CD4-positive, alpha-beta memory T cell (primary cell): ENCODE data around the gene NPLOC4. TPM values are rescaled to one million over a fixed set of nuclear protein-coding genes. Genes with fewer than 3 reads are reported as not detected.

Experiments
- CTCF ChIA-PET: fragments of 350-600 bp; sonication (Branson Sonifier 250); formaldehyde crosslinking; loops from one replicate; lab custom pipeline; 2021; ENCODE audit warnings: inconsistent platforms; ENCODE audit not compliant: partially characterized antibody; lab: Charles Lee
- POLR2A ChIA-PET: fragments of 350-600 bp; sonication (Branson Sonifier 250); formaldehyde crosslinking; loops from one replicate; lab custom pipeline; 2021; ENCODE audit not compliant: partially characterized antibody; lab: Charles Lee
- DNase-seq, 5 donors: peaks; one replicate each; pipeline versions ENCODE4 v3.0.0 to v3.0.0-alpha.2; 2020 to 2022; ENCODE audit warnings: mixed read lengths in 1 of 5
- H3K27ac ChIP-seq: one replicate; pipeline ENCODE4 v1.7.0; 2013; ENCODE audit warnings: low read depth, low read length
- H3K27me3 ChIP-seq: 2 replicates; pipeline ENCODE4 v1.7.0; 2013; ENCODE audit warnings: mild to moderate bottlenecking, low read length, moderate library complexity; ENCODE audit not compliant: insufficient read depth
- H3K36me3 ChIP-seq: 2 replicates; pipeline ENCODE4 v1.7.0; 2013; ENCODE audit warnings: mild to moderate bottlenecking, low read length, moderate library complexity; ENCODE audit not compliant: insufficient read depth
- H3K4me1 ChIP-seq: 2 replicates; pipeline ENCODE4 v1.7.0; 2013; ENCODE audit warnings: mild to moderate bottlenecking, low read length, moderate library complexity; ENCODE audit not compliant: insufficient read depth
- H3K4me3 ChIP-seq, 2 donors: one replicate each; pipeline ENCODE4 v1.7.0; 2013; ENCODE audit warnings: low read length in 2 of 2, mild to moderate bottlenecking in 1 of 2
- H3K9me3 ChIP-seq, 2 donors: one replicate each; pipeline ENCODE4 v1.7.0; 2013; ENCODE audit warnings: low read length in 2 of 2, control low read depth in 1 of 2; ENCODE audit not compliant: control insufficient read depth in 1 of 2
- H3K27ac Mint-ChIP-seq, 7 donors: one replicate each; pipeline ENCODE4 v1.8.0; 2020 to 2021; ENCODE audit warnings: mixed read lengths in 7 of 7, mild to moderate bottlenecking in 6 of 7, inconsistent platforms in 3 of 7, moderate library complexity in 3 of 7
- H3K27me3 Mint-ChIP-seq, 2 donors: one replicate each; pipeline ENCODE4 v1.8.0; 2020 to 2021; ENCODE audit warnings: mixed read lengths in 2 of 2
- H3K36me3 Mint-ChIP-seq, 2 donors: one replicate each; pipeline ENCODE4 v1.8.0; 2020 to 2021; ENCODE audit warnings: mixed read lengths in 2 of 2, inconsistent platforms in 1 of 2, mild to moderate bottlenecking in 1 of 2
- H3K4me1 Mint-ChIP-seq, 4 donors: one replicate each; pipeline ENCODE4 v1.8.0; 2020 to 2021; ENCODE audit warnings: mixed read lengths in 4 of 4, mild to moderate bottlenecking in 1 of 4
- H3K4me3 Mint-ChIP-seq, 8 donors: one replicate each; pipeline ENCODE4 v1.8.0; 2020 to 2021; ENCODE audit warnings: mixed read lengths in 8 of 8, mild to moderate bottlenecking in 7 of 8, moderate library complexity in 6 of 8, inconsistent platforms in 3 of 8
- H3K9me3 Mint-ChIP-seq, 8 donors: one replicate each; pipeline ENCODE4 v1.8.0; 2020 to 2021; ENCODE audit warnings: mixed read lengths in 8 of 8, mild to moderate bottlenecking in 5 of 8, inconsistent platforms in 3 of 8, moderate library complexity in 1 of 8
- intact Hi-C: fragments of 100-400 bp; cut with micrococcal nuclease; formaldehyde crosslinking; loops from one replicate; pipeline ENCODE4 v1.15.1; 2023
- polyA plus RNA-seq, 2 donors: library from polyadenylated mRNA; unstranded; fragments of 300-500 nt; fragmentation: Illumina TruSeq; gene quantifications; one replicate each; pipeline ENCODE4 v1.2.3, GENCODE V29; 2021
- total RNA-seq, 2 experiments: library from RNA; stranded (reverse); gene quantifications; one replicate each; pipeline ENCODE4 v1.2.3, GENCODE V29; 2021

The NPLOC4 gene
- total and polyA plus RNA-seq, 4 experiments from 2014 or later: 61.1 to 105 (median 80.8) TPM

GRCh38 chr17:81568416-81568815 is 68.5 kb downstream of the NPLOC4 start:
- Histone ChIP-seq H3K27ac (no peak overlapping the region), H3K4me1 (no peaks in the 10 kb centered on the region), H3K4me3 (no peak overlapping the region), H3K9me3 (no peaks in the 10 kb centered on the region), H3K36me3 (peaks cover 77% of the 10 kb centered on the region), H3K27me3 (no peaks in the 10 kb centered on the region)
- CTCF ChIA-PET: no interaction called here
- Mint-ChIP-seq H3K27me3 (no peaks in the 10 kb centered on the region), H3K9me3 (no peaks in the 10 kb centered on the region), H3K4me3 (no peak overlapping the region), H3K4me1 (peaks cover 0 to 2% (median 0%) of the 10 kb centered on the region in 4 donors), H3K27ac (peak overlapping the region in 1 of 7 donors; percentile 6), H3K36me3 (peaks cover 31 to 76% of the 10 kb centered on the region in 2 donors)
- intact Hi-C loops: no loop called here
- POLR2A ChIA-PET: interaction anchor here (1.7 kb wide), 1 partner anchor 16 kb away, joined by 4 read pairs; the partner anchor contains the start of gene FAAP100
- no peak for DNase-seq

- H3K9me3 ChIP-seq: no peaks in the 10 kb centered on the region
- H3K36me3 ChIP-seq: peaks cover 79% of the 10 kb centered on the region
- H3K9me3 Mint-ChIP-seq: no peaks in the 10 kb centered on the region
- intact Hi-C loops: no loop called here
- H3K27me3 Mint-ChIP-seq: no peaks in the 10 kb centered on the region
- peaks cover 0 to 2% (median 0%) of the 10 kb centered on the region in 4 donors for H3K4me1 Mint-ChIP-seq
- DNase-seq: no peak
- no peak overlapping the region for H3K27ac Mint-ChIP-seq
- no peaks in the 10 kb centered on the region for H3K4me1 ChIP-seq
- H3K4me3 ChIP-seq: no peak overlapping the region
- peaks cover 31 to 75% of the 10 kb centered on the region in 2 donors for H3K36me3 Mint-ChIP-seq
- no peak overlapping the region for H3K4me3 Mint-ChIP-seq
- ChIA-PET CTCF (interaction anchor here (0.9 kb wide), 1 partner anchor 33 kb away, joined by 3 read pairs; no protein-coding TSS in a partner anchor), POLR2A (interaction anchor here (1.3 to 1.4 kb wide), 2 partner anchors 15 to 51 kb away, joined by 4 to 6 read pairs; partner anchors contain the start of gene FAAP100)
- no peaks in the 10 kb centered on the region for H3K27me3 ChIP-seq
- no peak overlapping the region for H3K27ac ChIP-seq
These were observed 69.7 kb downstream of the NPLOC4 start for GRCh38 chr17:81567191-81567590.

- no peaks in the 10 kb centered on the region for H3K9me3 ChIP-seq
- no peak overlapping the region for H3K27ac ChIP-seq
- Mint-ChIP-seq H3K27ac (peak overlapping the region in 3 of 7 donors; percentile 13 to 70 (median 63)), H3K36me3 (peaks cover 31 to 79% of the 10 kb centered on the region in 2 donors), H3K9me3 (no peaks in the 10 kb centered on the region), H3K27me3 (no peaks in the 10 kb centered on the region), H3K4me3 (no peak overlapping the region), H3K4me1 (peaks cover 0 to 2% (median 0%) of the 10 kb centered on the region in 4 donors)
- H3K4me1 ChIP-seq: no peaks in the 10 kb centered on the region
- ChIA-PET CTCF (interaction anchor here (0.9 kb wide), 1 partner anchor 34 kb away, joined by 3 read pairs; no protein-coding TSS in a partner anchor), POLR2A (interaction anchor here (1.3 to 1.4 kb wide), 2 partner anchors 14 to 51 kb away, joined by 4 to 6 read pairs; partner anchors contain the start of gene FAAP100)
- no peaks in the 10 kb centered on the region for H3K27me3 ChIP-seq
- H3K36me3 ChIP-seq: peaks cover 79% of the 10 kb centered on the region
- no peak overlapping the region for H3K4me3 ChIP-seq
- intact Hi-C loops: no loop called here
- DNase-seq: no peak
These were observed 70.3 kb downstream of the NPLOC4 start for GRCh38 chr17:81566461-81567126.

GRCh38 chr17:81565231-81565630 is 71.7 kb downstream of the NPLOC4 start:
- Histone ChIP-seq H3K36me3 (peaks cover 72% of the 10 kb centered on the region), H3K27me3 (no peaks in the 10 kb centered on the region), H3K9me3 (no peaks in the 10 kb centered on the region), H3K27ac (no peak overlapping the region), H3K4me1 (no peaks in the 10 kb centered on the region), H3K4me3 (no peak overlapping the region)
- ChIA-PET CTCF (no interaction called here), POLR2A (no interaction called here)
- Mint-ChIP-seq H3K27me3 (no peaks in the 10 kb centered on the region), H3K27ac (no peak overlapping the region), H3K4me1 (peaks cover 0 to 2% (median 0%) of the 10 kb centered on the region in 4 donors), H3K4me3 (no peak overlapping the region), H3K9me3 (no peaks in the 10 kb centered on the region), H3K36me3 (peaks cover 31 to 79% of the 10 kb centered on the region in 2 donors)
- no peak for DNase-seq
- intact Hi-C loops: no loop called here

- POLR2A ChIA-PET: no interaction called here
- Histone ChIP-seq H3K4me1 (no peaks in the 10 kb centered on the region), H3K9me3 (no peaks in the 10 kb centered on the region), H3K36me3 (peaks cover 68% of the 10 kb centered on the region), H3K27ac (no peak overlapping the region), H3K27me3 (no peaks in the 10 kb centered on the region), H3K4me3 (no peak overlapping the region)
- CTCF ChIA-PET: interaction anchor here (1.7 kb wide), 1 partner anchor 37 kb away, joined by 4 read pairs; no protein-coding TSS in a partner anchor
- H3K36me3 Mint-ChIP-seq: peaks cover 31 to 75% of the 10 kb centered on the region in 2 donors
- H3K27ac Mint-ChIP-seq: no peak overlapping the region
- no peak overlapping the region for H3K4me3 Mint-ChIP-seq
- intact Hi-C loops: no loop called here
- DNase-seq: no peak
- H3K9me3 Mint-ChIP-seq: no peaks in the 10 kb centered on the region
- peaks cover 0 to 2% (median 0%) of the 10 kb centered on the region in 4 donors for H3K4me1 Mint-ChIP-seq
- no peaks in the 10 kb centered on the region for H3K27me3 Mint-ChIP-seq
These were observed 72.1 kb downstream of the NPLOC4 start for GRCh38 chr17:81564778-81565177.

GRCh38 chr17:81563861-81564586 is 72.9 kb downstream of the NPLOC4 start:
- no peak overlapping the region for H3K4me3 ChIP-seq
- peaks cover 0 to 2% (median 0%) of the 10 kb centered on the region in 4 donors for H3K4me1 Mint-ChIP-seq
- DNase-seq: no peak
- peaks cover 60% of the 10 kb centered on the region for H3K36me3 ChIP-seq
- H3K9me3 Mint-ChIP-seq: no peaks in the 10 kb centered on the region
- H3K27me3 Mint-ChIP-seq: no peaks in the 10 kb centered on the region
- H3K27me3 ChIP-seq: no peaks in the 10 kb centered on the region
- POLR2A ChIA-PET: interaction anchor here (0.9 to 1.4 kb wide), 2 partner anchors 11 to 55 kb away, joined by 3 to 4 read pairs; no protein-coding TSS in a partner anchor
- intact Hi-C loops: no loop called here
- H3K27ac Mint-ChIP-seq: no peak overlapping the region
- CTCF ChIA-PET: interaction anchor here (1.7 kb wide), 1 partner anchor 38 kb away, joined by 4 read pairs; no protein-coding TSS in a partner anchor
- H3K4me1 ChIP-seq: no peaks in the 10 kb centered on the region
- no peak overlapping the region for H3K4me3 Mint-ChIP-seq
- H3K9me3 ChIP-seq: no peaks in the 10 kb centered on the region
- H3K27ac ChIP-seq: no peak overlapping the region
- peaks cover 31 to 71% of the 10 kb centered on the region in 2 donors for H3K36me3 Mint-ChIP-seq

GRCh38 chr17:81561494-81561885 is 75.4 kb downstream of the NPLOC4 start:
- H3K9me3 Mint-ChIP-seq: peaks cover 0 to 2% (median 0%) of the 10 kb centered on the region in 8 donors
- Histone ChIP-seq H3K27me3 (no peaks in the 10 kb centered on the region), H3K36me3 (peaks cover 40% of the 10 kb centered on the region), H3K4me3 (no peak overlapping the region), H3K4me1 (no peaks in the 10 kb centered on the region), H3K9me3 (no peaks in the 10 kb centered on the region), H3K27ac (no peak overlapping the region)
- DNase-seq: no peak
- ChIA-PET CTCF (interaction anchor here (1.5 kb wide), 1 partner anchor 40 kb away, joined by 6 read pairs; no protein-coding TSS in a partner anchor), POLR2A (interaction anchor here (0.6 to 2.4 kb wide), 2 partner anchors 9 to 23 kb away, joined by 5 to 8 read pairs; partner anchors contain the start of gene FAAP100)
- H3K36me3 Mint-ChIP-seq: peaks cover 23 to 59% of the 10 kb centered on the region in 2 donors
- H3K4me1 Mint-ChIP-seq: peaks cover 0 to 2% (median 0%) of the 10 kb centered on the region in 4 donors
- intact Hi-C loops: no loop called here
- no peak overlapping the region for H3K4me3 Mint-ChIP-seq
- no peak overlapping the region for H3K27ac Mint-ChIP-seq
- H3K27me3 Mint-ChIP-seq: no peaks in the 10 kb centered on the region
